Aorta (tissue), 5 donors: ENCODE measurements around the gene POC1B. TPM values are rescaled to one million over a fixed set of nuclear protein-coding genes. Genes with fewer than 3 reads are reported as not detected.

Source experiments
- ATAC-seq: fragments of 200-7000 bp; cut with Tn5 transposase; one replicate; pipeline ENCODE4 v1.9.1; 2022; ENCODE audit warnings: moderate library complexity; ENCODE audit not compliant: low FRiP score
- DNase-seq, 2 donors: peaks; one replicate each; pipeline ENCODE4 v3.0.0-alpha.2; 2020
- H3K27ac ChIP-seq, 2 donors: one replicate each; pipeline ENCODE4 v1.5.1; 2013; ENCODE audit warnings: low read length in 2 of 2, mild to moderate bottlenecking in 2 of 2, moderate library complexity in 2 of 2, control low read depth in 1 of 2, inconsistent platforms in 1 of 2, low read depth in 1 of 2
- H3K27me3 ChIP-seq, 2 donors: one replicate each; pipeline ENCODE4 v1.6.1; 2013; ENCODE audit warnings: control low read depth in 1 of 2, low read length in 1 of 2, mild to moderate bottlenecking in 1 of 2, moderate library complexity in 1 of 2; ENCODE audit not compliant: insufficient read depth in 2 of 2, control insufficient read depth in 1 of 2
- H3K36me3 ChIP-seq, 2 donors: one replicate each; pipeline ENCODE4 v1.6.1; 2013; ENCODE audit warnings: control low read depth in 1 of 2, low read length in 1 of 2, mild to moderate bottlenecking in 1 of 2; ENCODE audit not compliant: insufficient read depth in 2 of 2, control insufficient read depth in 1 of 2
- H3K4me1 ChIP-seq, 2 donors: one replicate each; pipeline ENCODE4 v1.6.1; 2013; ENCODE audit warnings: low read length in 2 of 2, control low read depth in 1 of 2, mild to moderate bottlenecking in 1 of 2, moderate library complexity in 1 of 2; ENCODE audit not compliant: insufficient read depth in 2 of 2, control insufficient read depth in 1 of 2
- H3K4me3 ChIP-seq, 2 donors: one replicate each; pipeline ENCODE4 v1.5.1; 2013; ENCODE audit warnings: low read length in 2 of 2, control low read depth in 1 of 2, mild to moderate bottlenecking in 1 of 2
- H3K9me3 ChIP-seq: one replicate; pipeline ENCODE4 v1.6.1; 2013; ENCODE audit warnings: mild to moderate bottlenecking, low read length; ENCODE audit not compliant: control insufficient read depth
- WGBS, 2 donors: extraction: QIAGEN DNeasy Blood & Tissue Kit; methylation state at CpG; one replicate each; pipeline ENCODE4 v1.1.7; 2013; 5-methylcytosine and 5-hydroxymethylcytosine counted together
- intact Hi-C, 2 donors: fragments of 100-400 bp; cut with DNase I; formaldehyde crosslinking; loops; one replicate each; pipeline versions ENCODE4 v1.14.2 to v1.15.0; 2022
- polyA plus RNA-seq, 2 donors: library from polyadenylated mRNA; stranded (reverse); fragments of 200-250 nt; gene quantifications; one replicate each; pipeline ENCODE4 v1.2.3, GENCODE V29; 2013
- total RNA-seq, 2 donors: library from RNA; stranded (reverse); fragmentation: NEBNext Ultra II Directional; extraction: Animal tissue kit (Norgen Biotek cat#: 25700); gene quantifications; one replicate each; pipeline ENCODE4 v1.2.1, GENCODE V29; 2021
- donor health status: healthy with polysubstance abuse.
- donor health status: Bipolar disorder and iron deficiency.
- donor health status: DM: no; HTN: no; CAD: no.
- donor health status: DM: no; HTN: no; CAD: no.
- donor health status: DM: yes; HTN: yes; CAD: no.

The POC1B gene
- total and polyA plus RNA-seq, 4 donors: 7.3 to 21.9 (median 20.6) TPM

- no peaks in the 10 kb centered on the region for H3K36me3 ChIP-seq
- DNase-seq (peak; percentile 52 to 84), ATAC-seq (peak; percentile 51)
- H3K27me3 ChIP-seq: no peaks in the 10 kb centered on the region
- intact Hi-C loops: loop anchor here (2.0 to 10.0 kb wide), 7 partner anchors 53 to 508 kb away; partner anchors contain the start of gene DUSP6 (in 1 of the 2)
- peak overlapping the region; percentile 81 to 89 for H3K4me3 ChIP-seq
- H3K4me1 ChIP-seq: no peaks in the 10 kb centered on the region
- H3K9me3 ChIP-seq: no peaks in the 10 kb centered on the region
- peak overlapping the region; percentile 62 to 91 for H3K27ac ChIP-seq
- 0 to 1% methylated on average over 49 to 53 of the region's 53 CpGs for WGBS, 2 donors
These were observed 483 bp downstream of the POC1B start for GRCh38 chr12:89525305-89525823.

DNA sequence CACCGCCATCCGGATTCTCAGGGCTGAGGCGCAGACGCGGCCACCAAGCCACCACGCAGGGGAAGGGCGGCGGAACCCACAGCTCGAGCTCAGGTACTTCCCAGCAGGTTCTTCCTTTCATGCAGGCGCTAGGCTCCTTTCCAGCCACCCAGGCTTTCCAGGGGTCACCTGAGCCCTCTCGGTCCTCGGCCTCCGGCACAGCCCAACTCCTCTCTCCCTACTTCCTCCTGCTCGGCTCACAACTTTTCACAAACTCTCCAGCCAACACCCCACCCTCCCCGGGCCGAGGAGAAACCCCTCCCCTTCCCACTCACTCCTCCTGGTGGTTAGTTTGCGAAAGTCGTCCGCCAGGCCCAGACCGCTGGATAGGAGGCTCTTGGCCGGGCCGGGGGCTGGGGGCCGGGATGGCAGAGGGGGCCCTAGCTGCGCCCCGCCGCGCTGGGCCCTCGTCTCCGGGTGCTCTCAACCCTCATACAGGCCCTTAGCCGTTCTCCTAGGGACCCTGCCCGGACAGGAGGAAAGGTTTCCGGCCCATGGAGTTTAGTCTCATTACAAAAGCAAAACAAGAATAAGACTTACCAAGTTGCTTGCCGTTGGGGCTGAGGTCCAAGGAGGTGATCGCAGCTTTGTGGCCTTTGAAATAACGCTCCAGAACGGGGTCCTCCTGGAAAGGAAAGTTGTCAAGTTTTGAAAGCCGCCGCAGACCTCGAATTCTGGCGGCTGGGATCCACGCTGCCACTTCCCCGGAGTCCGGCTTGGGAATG is 1.1 kb downstream of the POC1B start, which contains the start of gene GALNT4:
TSS of gene GALNT4 (minus strand) at position 256 of the 764 bp plus-strand sequence. CDS start at position 9, 247 bp downstream.
- H3K27ac ChIP-seq: peak within 1 kb of the TSS; percentile 62 to 94
- 1% methylated on average over 43 of the region's 43 CpGs for WGBS, 2 donors
- no peaks in the 10 kb centered on the region for H3K36me3 ChIP-seq
- ATAC-seq (peak; percentile 96), DNase-seq (peak; percentile 93 to 94)
- no peaks in the 10 kb centered on the region for H3K9me3 ChIP-seq
- peak within 1 kb of the TSS; percentile 81 to 89 for H3K4me3 ChIP-seq
- no peaks in the 10 kb centered on the region for H3K4me1 ChIP-seq
- intact Hi-C loops: loop anchor here (2.0 to 10.0 kb wide), 8 partner anchors 52 to 507 kb away; partner anchors contain the start of gene DUSP6 (in 1 of the 2)
- no peaks in the 10 kb centered on the region for H3K27me3 ChIP-seq

DNA sequence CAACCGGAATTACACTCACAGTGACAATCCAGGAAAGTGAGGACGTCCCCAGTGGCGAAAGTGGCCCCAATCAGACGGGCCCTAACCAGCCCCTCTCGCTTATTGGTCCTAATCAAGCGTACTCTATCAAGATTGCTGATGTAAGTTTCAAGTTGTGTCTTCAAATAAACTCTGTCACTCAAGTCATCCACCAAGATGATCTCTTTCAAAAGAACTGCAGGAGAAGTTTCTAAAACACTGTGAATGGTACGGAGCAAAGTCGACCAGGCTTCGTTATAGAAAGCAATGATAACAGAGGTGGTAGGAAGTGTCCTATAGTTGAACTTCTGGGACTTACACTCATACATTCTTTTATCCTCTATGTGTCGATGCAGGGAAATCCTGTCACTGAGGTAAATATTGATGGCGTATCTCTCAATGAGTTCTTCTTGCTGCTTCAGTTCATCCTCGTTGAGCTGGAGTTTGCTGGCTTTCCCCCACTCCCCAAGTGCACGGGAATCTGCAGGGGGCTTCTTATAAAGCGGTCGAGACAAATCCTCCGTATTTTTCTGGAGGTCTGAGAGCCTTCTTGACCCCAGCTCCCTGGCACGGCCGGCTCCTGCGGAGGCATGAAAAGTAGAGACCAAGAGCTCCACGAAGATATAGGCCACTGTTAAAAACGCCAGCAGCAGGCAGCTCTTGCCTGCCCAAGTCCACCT is 1.9 kb downstream of the POC1B start:
- intact Hi-C loops: loop anchor here (2.0 to 10.0 kb wide), 4 partner anchors 51 to 477 kb away; no protein-coding TSS in a partner anchor

DNA sequence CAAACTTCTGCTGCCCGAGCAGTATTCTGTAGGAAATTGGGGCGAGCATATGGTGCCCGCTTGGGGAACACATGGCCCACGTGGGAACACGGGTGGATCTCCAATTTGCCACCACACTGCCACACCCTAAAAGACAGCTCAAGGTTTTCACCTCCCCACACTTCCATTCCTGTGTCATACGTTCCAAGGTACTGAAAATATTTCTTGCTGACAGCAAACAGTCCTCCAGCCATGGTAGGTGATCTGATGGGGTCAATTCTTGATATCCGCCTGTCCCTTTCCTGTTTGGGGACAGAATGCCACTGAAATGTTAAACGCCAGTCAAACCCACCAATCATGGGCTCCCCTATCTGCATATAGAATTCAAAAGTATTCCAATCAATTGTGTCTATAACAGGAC is 2.5 kb downstream of the POC1B start:
- H3K27me3 ChIP-seq: no peaks in the 10 kb centered on the region
- DNase-seq (no peak), ATAC-seq (no peak)
- peaks cover 0 to 2% of the 10 kb centered on the region in 2 donors for H3K4me1 ChIP-seq
- H3K9me3 ChIP-seq: no peaks in the 10 kb centered on the region
- H3K4me3 ChIP-seq: peak overlapping the region; percentile 81 to 89
- intact Hi-C loops: loop anchor here in 1 of 2 donors (5.0 to 10.0 kb wide), 2 partner anchors 359 to 476 kb away; no protein-coding TSS in a partner anchor
- no peaks in the 10 kb centered on the region for H3K36me3 ChIP-seq
- no peak overlapping the region for H3K27ac ChIP-seq
- WGBS, 2 donors: 79 to 82% methylated on average over 8 of the region's 8 CpGs

More for the DNA sequence above, 1.9 kb downstream of the POC1B start:
- 17% methylated on average over 21 of the region's 21 CpGs for WGBS, 2 donors
- ATAC-seq (no peak), DNase-seq (no peak)
- Histone ChIP-seq H3K27ac (peak overlapping the region in 1 of 2 donors; percentile 94), H3K4me1 (no peaks in the 10 kb centered on the region), H3K36me3 (no peaks in the 10 kb centered on the region), H3K4me3 (peak overlapping the region; percentile 81 to 89), H3K27me3 (no peaks in the 10 kb centered on the region), H3K9me3 (no peaks in the 10 kb centered on the region)

GRCh38 chr12:89521364-89522223 is 4.3 kb downstream of the POC1B start:
- intact Hi-C loops: loop anchor here in 1 of 2 donors (5.0 to 10.0 kb wide), 2 partner anchors 357 to 474 kb away; no protein-coding TSS in a partner anchor
- WGBS, 2 donors: 61 to 67% methylated on average over 7 of the region's 7 CpGs
- H3K4me1 ChIP-seq: peaks cover 0 to 3% of the 10 kb centered on the region in 2 donors

DNA sequence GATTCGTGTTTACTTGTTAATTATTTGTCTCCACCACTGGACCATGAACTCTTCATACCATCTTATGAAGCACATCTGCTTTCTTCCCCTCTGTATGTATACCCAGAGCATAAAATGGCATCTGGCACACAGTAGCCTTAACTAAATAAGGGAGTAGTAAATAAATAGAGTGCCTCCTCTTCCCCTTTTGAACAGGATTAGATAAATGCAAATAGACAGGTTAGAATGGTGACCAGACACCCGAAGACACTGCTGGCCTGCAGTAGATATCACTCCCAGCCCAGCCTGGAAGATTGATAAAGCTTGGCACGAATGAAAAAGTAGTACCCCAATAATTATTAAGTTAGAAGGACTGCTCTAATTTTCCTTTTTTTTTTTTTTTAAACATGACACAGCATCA is 8.1 kb downstream of the POC1B start:
- H3K27me3 ChIP-seq: no peaks in the 10 kb centered on the region
- H3K27ac ChIP-seq: no peak overlapping the region
- H3K36me3 ChIP-seq: no peaks in the 10 kb centered on the region
- H3K4me1 ChIP-seq: peaks cover 0 to 5% of the 10 kb centered on the region in 2 donors
- no peak for ATAC-seq
- no peak overlapping the region for H3K4me3 ChIP-seq
- DNase-seq: no peak
- H3K9me3 ChIP-seq: no peaks in the 10 kb centered on the region
- WGBS, 2 donors: 63 to 79% methylated on average over 3 of the region's 3 CpGs
- intact Hi-C loops: no loop called here

More at GRCh38 chr12:89521364-89522223, 4.3 kb downstream of the POC1B start:
- DNase-seq (no peak), ATAC-seq (no peak)
- no peaks in the 10 kb centered on the region for H3K9me3 ChIP-seq
- H3K27me3 ChIP-seq: no peaks in the 10 kb centered on the region
- no peaks in the 10 kb centered on the region for H3K36me3 ChIP-seq
- H3K4me3 ChIP-seq: peak overlapping the region in 1 of 2 donors; percentile 14
- no peak overlapping the region for H3K27ac ChIP-seq

DNA sequence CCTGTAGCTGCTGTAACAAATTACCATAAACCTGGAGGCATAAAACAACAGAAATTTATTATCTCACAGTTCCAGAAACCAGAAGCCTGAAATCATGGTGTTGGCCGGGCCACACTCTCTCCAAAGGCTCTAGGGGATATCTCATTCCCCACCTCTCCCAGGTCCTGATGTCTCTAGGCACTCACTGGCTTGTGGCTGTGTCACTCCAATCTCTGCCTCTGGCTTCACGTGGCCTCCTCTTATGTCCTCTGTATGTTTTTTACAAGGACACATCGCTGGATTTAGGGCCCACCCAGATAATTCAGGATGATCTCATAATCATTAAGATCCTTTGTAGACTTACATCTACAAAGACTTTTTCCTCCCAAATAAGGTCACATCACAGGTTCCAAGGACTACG is 9.2 kb downstream of the POC1B start:
- H3K4me1 ChIP-seq: peaks cover 0 to 5% of the 10 kb centered on the region in 2 donors
- H3K9me3 ChIP-seq: no peaks in the 10 kb centered on the region
- intact Hi-C loops: no loop called here
- no peak overlapping the region for H3K27ac ChIP-seq
- ATAC-seq (no peak), DNase-seq (no peak)
- H3K4me3 ChIP-seq: no peak overlapping the region
- H3K36me3 ChIP-seq: no peaks in the 10 kb centered on the region
- 70 to 79% methylated on average over 4 of the region's 4 CpGs for whole genome bisulfite sequencing, 2 donors
- no peaks in the 10 kb centered on the region for H3K27me3 ChIP-seq

DNA sequence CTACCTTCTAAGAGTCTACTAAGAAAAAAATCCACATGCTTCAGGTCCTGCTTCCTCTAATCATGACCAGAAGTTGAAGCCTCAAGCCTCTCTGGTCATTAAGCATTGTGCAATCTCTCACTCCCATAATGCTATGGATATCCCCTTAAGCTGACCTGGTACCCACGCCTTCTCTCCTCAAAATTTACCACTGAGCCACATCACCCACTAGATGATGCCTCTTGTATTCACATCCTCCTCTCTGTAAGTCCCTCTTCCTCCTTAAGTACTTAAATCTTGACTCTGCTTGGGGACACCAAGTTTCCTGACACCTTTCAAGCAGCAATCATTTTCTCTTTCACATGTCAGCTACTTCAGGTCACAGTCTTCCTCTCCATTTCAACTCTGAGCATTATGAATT is 11.1 kb downstream of the POC1B start:
- Histone ChIP-seq H3K27ac (no peak overlapping the region), H3K4me3 (no peak overlapping the region), H3K27me3 (no peaks in the 10 kb centered on the region), H3K36me3 (peaks cover 0 to 2% of the 10 kb centered on the region in 2 donors), H3K4me1 (peaks cover 0 to 5% of the 10 kb centered on the region in 2 donors), H3K9me3 (no peaks in the 10 kb centered on the region)
- WGBS, 2 donors: 93 to 96% methylated on average over 1 of the region's 1 CpG
- ATAC-seq: no peak
- DNase-seq: no peak
- intact Hi-C loops: no loop called here
